HG03575 (cell line): ENCODE data around the gene ALDH1A3.

Source experiments
- ATAC-seq: cut with Tn5 transposase; IDR thresholded peaks from one replicate; pipeline ENCODE4 v1.9.1; 2021; ENCODE audit not compliant: unreplicated experiment, insufficient number of reproducible peaks, low FRiP score; ENCODE audit errors: extremely low read depth

The ALDH1A3 gene

GRCh38 chr15:100879061-100879463 is 569 bp upstream of the ALDH1A3 start:
- no peak for ATAC-seq

GRCh38 chr15:100880139-100880896 is 687 bp downstream of the ALDH1A3 start:
- ATAC-seq: no peak

- ATAC-seq: no peak
These were observed 1.2 kb downstream of the ALDH1A3 start for GRCh38 chr15:100880897-100881242.

- no peak for ATAC-seq
These were observed 2.1 kb downstream of the ALDH1A3 start for GRCh38 chr15:100881573-100882336.

GRCh38 chr15:100885116-100885515 is 5.5 kb downstream of the ALDH1A3 start:
- ATAC-seq: no peak

- no peak for ATAC-seq
These were observed 6.2 kb downstream of the ALDH1A3 start for GRCh38 chr15:100885811-100886210.

GRCh38 chr15:100887211-100887913 is 7.7 kb downstream of the ALDH1A3 start:
- ATAC-seq: no peak

GRCh38 chr15:100889385-100890050 is 9.9 kb downstream of the ALDH1A3 start:
- ATAC-seq: no peak

- ATAC-seq: no peak
These were observed 10.6 kb downstream of the ALDH1A3 start for GRCh38 chr15:100890051-100890720.

- no peak for ATAC-seq
These were observed 11.2 kb downstream of the ALDH1A3 start for GRCh38 chr15:100890850-100891249.

GRCh38 chr15:100891307-100892012 is 11.8 kb downstream of the ALDH1A3 start:
- no peak for ATAC-seq

- ATAC-seq: no peak
These were observed 12.4 kb downstream of the ALDH1A3 start for GRCh38 chr15:100892013-100892355.

GRCh38 chr15:100893261-100893963 is 13.8 kb downstream of the ALDH1A3 start:
- no peak for ATAC-seq

GRCh38 chr15:100893964-100894295 is 14.3 kb downstream of the ALDH1A3 start:
- no peak for ATAC-seq

- no peak for ATAC-seq
These were observed 16.1 kb downstream of the ALDH1A3 start for GRCh38 chr15:100895721-100896120.

GRCh38 chr15:100897221-100898151 is 17.9 kb downstream of the ALDH1A3 start:
- ATAC-seq: no peak

- no peak for ATAC-seq
These were observed 18.5 kb downstream of the ALDH1A3 start for GRCh38 chr15:100898152-100898490.
